ENCODE measurements around the gene TNFRSF1B.

TNFRSF1B gene

GRCh38 chr1:12168451-12169160 lies 1.8 kb downstream of the TNFRSF1B start:
- ChIA-PET CTCF (interaction anchor here (0.6 kb wide), 1 partner anchor 23 kb away, joined by 4 read pairs; no protein-coding TSS in a partner anchor), POLR2A (ENCODE audit: low non-redundant PET) (no interaction called here)
- H3K27ac ChIP-seq, result no peak overlapping the region
- TF ChIP-seq CTCF (conservative IDR thresholded peaks at IDR 0.05; ENCODE audit: low read depth), result no peak
- DNase-seq (ENCODE audit: low spot score), result no peak

GRCh38 chr1:12169442-12170135 lies 2.8 kb downstream of the TNFRSF1B start:
- CTCF ChIA-PET, result interaction anchor here (0.6 kb wide), 1 partner anchor 24 kb away, joined by 4 read pairs; no protein-coding TSS in a partner anchor
- POLR2A ChIA-PET (ENCODE audit: low non-redundant PET), result no interaction called here
- H3K27ac ChIP-seq, result no peak overlapping the region

GRCh38 chr1:12170263-12170671 lies 3.5 kb downstream of the TNFRSF1B start:
- no peak overlapping the region for H3K27ac ChIP-seq
- no peak for TF ChIP-seq CTCF (conservative IDR thresholded peaks at IDR 0.05; ENCODE audit: low read depth)
- no peak for DNase-seq (ENCODE audit: low spot score)
- POLR2A ChIA-PET (ENCODE audit: low non-redundant PET), result no interaction called here
- CTCF ChIA-PET, result no interaction called here

More at GRCh38 chr1:12169442-12170135, 2.8 kb downstream of the TNFRSF1B start:
- no peak for TF ChIP-seq CTCF (conservative IDR thresholded peaks at IDR 0.05; ENCODE audit: low read depth)
- no peak for DNase-seq (ENCODE audit: low spot score)

- no peak for TF ChIP-seq CTCF (conservative IDR thresholded peaks at IDR 0.05; ENCODE audit: low read depth)
- CTCF ChIA-PET, result no interaction called here
- no peak overlapping the region for H3K27ac ChIP-seq
- POLR2A ChIA-PET (ENCODE audit: low non-redundant PET), result no interaction called here
- DNase-seq (ENCODE audit: low spot score), result no peak
Observed at GRCh38 chr1:12171206-12172041, 4.6 kb downstream of the TNFRSF1B start.

- H3K27ac ChIP-seq, result no peak overlapping the region
- ChIA-PET POLR2A (ENCODE audit: low non-redundant PET) (no interaction called here), CTCF (no interaction called here)
- no peak for TF ChIP-seq CTCF (conservative IDR thresholded peaks at IDR 0.05; ENCODE audit: low read depth)
- DNase-seq (ENCODE audit: low spot score), result no peak
Observed at GRCh38 chr1:12172042-12172851, 5.5 kb downstream of the TNFRSF1B start.
